Stimulated activated CD8-positive, alpha-beta memory T cell treated with anti-CD3 and anti-CD28 coated beads, Interleukin-12 subunit alpha, Interleukin-12 subunit beta, amount 100 ng/mL, for 1 hour (primary cell): Measurements from ENCODE around the gene SPTBN1.
"Not testable (repeated sequence)": the region's sequence is repeated elsewhere in the genome, so short reads cannot be mapped to it uniquely, and the experiment has no call there.

Experiments
- DNase-seq: peaks from one replicate; pipeline ENCODE4 v3.0.0-alpha.2; 2020; ENCODE audit warnings: low read depth

SPTBN1 gene

DNA sequence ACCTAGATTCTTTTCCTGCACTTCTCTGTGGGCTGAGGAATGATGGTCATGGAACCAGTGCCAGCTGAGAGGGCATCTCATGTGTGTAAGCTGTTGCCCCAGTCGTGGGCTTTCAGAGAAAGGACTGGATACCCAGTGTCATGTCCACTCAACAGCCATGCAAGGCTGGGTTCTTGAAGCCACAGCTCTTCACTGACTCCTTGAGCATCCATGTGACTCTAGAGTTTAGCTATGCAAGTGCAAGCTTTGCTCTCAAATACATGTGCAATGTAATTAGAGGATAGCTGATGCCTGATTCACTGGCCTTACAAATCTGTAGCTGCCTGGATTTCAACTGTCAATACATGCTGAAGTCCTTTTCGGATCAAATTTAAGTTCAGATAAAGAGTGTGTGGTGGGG, 220.5 kb downstream of the SPTBN1 start:
- DNase-seq, result no peak

- no peak for DNase-seq
These were observed 221.5 kb downstream of the SPTBN1 start for GRCh38 chr2:54677476-54678265.

DNA sequence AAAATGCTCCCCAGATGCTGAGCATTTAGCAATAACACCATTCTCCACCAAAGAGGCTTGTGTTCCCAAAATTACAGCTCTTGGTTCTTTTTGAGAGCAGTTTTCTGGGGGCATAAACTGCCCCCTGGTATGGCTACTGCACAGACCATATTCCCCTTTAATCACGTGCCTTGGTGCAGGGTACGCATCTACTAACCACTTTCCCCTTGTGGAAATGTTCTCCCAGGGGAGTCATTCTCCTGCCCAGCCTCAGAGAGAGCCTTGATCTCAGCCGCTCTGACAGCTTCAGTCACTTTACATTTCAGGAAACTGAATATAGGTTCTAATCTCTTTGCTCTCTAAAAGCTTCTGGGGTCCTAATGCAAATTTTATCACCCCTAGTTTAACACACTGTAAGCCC, 222.6 kb downstream of the SPTBN1 start:
- no peak for DNase-seq

DNA sequence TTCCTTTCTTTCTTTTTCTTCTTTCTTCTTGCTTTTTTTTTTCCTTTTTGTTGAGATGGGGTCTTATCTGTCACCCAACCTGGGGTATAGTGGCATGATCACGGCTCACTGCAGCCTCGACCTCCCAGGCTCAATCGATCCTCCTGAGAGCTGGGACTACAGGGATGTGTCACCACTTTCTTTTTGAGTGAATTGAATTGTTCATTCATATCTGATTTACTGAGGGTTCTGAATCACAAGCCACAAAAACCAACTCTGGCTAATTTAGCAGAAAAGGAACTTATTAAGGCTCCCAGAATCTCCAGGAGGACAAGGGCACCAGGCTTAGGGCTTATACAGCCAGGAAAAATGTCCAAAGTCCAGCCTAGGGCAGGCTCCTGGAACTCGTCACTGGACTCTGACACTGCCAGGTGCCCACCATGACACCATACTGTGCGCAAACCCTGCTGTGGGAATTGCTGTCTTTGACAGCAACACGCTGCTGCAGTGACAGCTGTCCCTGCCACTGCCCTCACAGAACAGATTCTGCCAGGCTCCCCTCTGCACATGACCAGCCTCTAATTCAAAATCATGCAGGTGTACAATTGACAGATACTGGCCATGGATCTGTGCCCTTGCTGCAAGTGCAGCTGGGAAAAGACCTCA, 224.4 kb downstream of the SPTBN1 start:
- DNase-seq, result no peak

- no peak for DNase-seq
These were observed 225.3 kb downstream of the SPTBN1 start for GRCh38 chr2:54681416-54681815.

- no peak for DNase-seq
These were observed 227.5 kb downstream of the SPTBN1 start for GRCh38 chr2:54683596-54683995.

GRCh38 chr2:54685263-54685775, 229.2 kb downstream of the SPTBN1 start:
- DNase-seq, result no peak

GRCh38 chr2:54687595-54688152, 231.5 kb downstream of the SPTBN1 start:
- DNase-seq, result no peak

DNA sequence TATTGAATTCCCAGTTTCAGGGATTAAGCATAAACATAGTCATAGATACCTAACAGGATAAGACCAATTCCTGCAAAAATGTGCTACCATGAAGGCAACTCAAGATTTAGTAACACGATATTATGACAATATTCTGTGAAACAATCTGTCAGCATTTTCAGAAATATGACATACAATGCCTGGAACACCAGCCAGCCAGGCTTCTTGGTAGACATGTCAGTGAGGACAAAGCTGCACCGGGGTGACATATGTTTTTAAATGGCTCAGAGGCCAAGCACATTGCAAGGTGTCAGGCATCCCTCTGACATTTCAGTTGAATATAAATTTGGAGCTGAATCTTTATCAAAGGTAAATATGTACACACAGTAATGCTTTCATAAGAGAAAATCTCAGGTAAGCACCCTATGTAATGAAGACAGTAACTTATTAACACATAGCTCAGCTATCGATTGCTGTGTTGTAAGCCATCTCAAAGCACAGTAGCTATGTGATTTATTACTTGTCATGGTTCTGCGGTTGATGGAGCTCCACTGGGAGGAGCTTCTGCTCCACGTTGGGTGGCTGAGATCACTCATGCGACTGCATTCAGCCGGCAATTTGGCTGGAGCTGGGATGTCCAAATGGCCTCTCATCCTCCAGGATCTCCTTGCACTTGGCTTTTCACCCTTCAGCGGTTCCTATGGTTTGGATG, 235.5 kb downstream of the SPTBN1 start:
- DNase-seq, result no peak

GRCh38 chr2:54692556-54692955, 236.4 kb downstream of the SPTBN1 start:
- no peak for DNase-seq

DNA sequence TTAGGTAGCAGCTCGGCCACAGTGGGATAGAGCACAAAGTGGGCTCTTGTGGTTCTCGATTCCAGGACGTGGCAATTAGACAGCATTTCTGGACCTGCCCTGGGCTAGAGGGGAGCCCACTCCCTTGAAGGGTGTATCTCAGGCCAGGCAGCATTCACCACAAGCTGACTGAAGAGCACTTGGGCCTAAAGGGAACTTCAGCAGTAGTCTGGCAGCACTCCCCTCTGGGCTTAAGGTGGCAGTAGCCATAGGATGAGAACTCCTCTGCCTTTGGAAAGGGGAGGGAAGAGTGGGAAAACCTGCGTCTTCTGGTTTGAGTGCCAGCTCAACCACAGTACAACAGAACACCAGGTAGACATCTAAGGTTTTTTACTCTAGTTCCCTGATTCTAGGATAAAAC, 239.3 kb downstream of the SPTBN1 start:
- no peak for DNase-seq

GRCh38 chr2:54697934-54698333, 241.8 kb downstream of the SPTBN1 start:
- DNase-seq, result no peak

GRCh38 chr2:54698926-54699325, 242.8 kb downstream of the SPTBN1 start:
- not testable (repeated sequence) for DNase-seq

GRCh38 chr2:54699665-54700064, 243.5 kb downstream of the SPTBN1 start:
- DNase-seq, result no peak

- no peak for DNase-seq
These were observed 244.9 kb downstream of the SPTBN1 start for GRCh38 chr2:54701029-54701428.

- DNase-seq, result no peak
These were observed 248.1 kb downstream of the SPTBN1 start for GRCh38 chr2:54704238-54704637.

- no peak for DNase-seq
These were observed 248.8 kb downstream of the SPTBN1 start for GRCh38 chr2:54704688-54705605.

DNA sequence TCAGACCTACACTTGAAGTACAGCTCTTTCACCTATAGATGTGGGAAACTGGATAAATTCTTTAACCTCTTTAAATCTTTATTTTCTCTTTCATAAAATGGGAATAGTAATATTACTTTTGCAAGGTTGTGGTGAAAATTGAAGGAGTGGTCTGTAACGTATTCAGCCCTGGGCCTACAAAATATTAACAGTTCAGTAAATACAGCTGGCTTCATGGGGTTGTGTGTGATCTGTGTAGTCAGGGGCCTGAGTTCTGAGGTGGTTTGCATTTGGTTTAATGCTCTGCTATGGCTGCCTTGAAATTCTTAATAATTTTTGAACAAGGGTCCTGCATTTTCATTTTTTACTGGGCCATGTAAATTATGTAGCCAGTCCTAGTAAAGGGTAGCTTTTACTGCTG, 250.5 kb downstream of the SPTBN1 start:
- no peak for DNase-seq

DNA sequence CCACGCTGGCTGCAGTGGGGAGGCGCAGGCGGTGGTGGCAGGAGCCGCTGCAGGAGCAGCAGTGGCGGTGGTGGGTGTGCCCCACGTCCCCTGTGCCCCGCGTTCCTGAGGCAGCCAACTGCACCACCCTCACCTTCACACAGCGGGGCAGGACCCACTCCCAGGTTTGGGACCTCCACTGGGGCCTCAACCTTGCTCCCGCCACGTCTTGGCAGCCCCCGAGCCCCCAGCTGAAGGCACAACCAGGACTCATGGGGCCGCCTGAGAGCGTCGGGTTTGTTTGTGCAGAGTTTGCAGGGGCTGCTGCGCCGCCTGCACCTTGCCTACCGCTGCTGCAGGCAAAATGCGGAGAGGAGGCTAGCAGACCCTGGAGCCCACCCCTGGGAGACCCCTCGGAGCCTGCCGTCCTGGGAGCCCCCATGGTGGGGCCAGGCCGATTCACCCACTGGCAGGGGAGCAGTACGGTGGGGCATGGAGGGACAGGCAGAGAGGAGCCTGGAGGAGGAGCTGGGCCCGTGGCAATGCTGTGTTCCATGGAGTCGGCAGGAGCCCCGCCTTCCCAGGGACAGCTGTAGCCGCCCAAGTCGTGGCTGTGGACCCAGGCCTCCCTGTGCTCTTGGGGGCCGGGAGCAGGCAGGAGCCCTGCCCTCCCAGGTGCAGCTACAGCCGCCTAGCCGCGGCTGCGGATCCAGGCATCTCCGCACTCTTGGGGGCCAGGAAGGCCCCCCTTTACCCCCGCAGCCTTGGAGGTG, 252.6 kb downstream of the SPTBN1 start:
- DNase-seq, result no peak

DNA sequence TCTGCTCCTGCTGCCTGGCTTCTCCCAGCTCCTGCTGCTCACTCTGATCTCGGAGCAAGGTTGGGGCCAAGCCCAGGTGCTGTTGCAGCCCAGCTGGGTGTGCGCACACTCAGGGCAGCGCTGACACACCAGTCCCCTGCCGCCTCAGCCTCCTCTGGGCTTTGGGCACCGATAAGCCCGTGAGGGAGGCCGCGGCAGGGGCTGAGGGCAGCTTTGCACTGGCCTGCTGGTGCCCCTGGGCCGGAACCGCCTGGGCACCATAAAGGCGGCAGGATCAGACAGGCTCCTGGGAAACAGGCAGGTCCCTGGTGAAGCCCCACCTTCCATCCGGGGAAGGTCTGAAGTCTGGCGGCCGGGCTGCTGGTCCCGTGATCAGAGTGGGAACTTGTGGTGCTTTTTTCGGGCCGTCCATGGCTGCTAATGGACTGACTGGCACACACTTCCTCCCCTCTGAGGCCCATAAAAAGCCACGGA, 253.2 kb downstream of the SPTBN1 start:
- DNase-seq, result no peak

DNA sequence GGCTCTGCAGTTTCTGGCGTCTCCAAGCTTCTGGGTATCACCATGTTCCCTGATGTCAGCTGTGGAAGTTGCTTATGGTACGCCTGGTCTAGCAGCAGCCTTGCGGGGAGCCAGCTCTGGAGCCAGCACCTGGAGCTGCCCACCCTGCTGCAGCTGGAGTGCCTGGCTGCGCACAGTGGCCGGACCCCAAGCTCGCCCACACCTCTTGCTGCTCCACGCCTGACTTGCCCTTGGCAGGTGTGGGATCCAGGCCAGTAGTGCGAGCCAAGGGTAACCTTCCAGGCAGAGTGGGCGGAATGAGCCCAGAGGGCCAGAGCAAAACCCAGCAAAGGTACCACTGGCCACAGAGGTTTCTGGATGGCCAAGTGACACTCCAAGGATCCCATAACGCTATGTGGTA, 254.1 kb downstream of the SPTBN1 start:
- DNase-seq, result no peak
